DOHH2 (cell line): ENCODE data around the gene RAET1G.
A peak's percentile ranks its signal among the peaks of the same experiment; 100 is the strongest.

Source experiments
- H3F3A ChIP-seq: fragments of 200-600 bp; sonication (generic), shearing (Covaris generic); 2 replicates; pipeline ENCODE4 v1.6.0; 2016; ENCODE audit warnings: antibody characterized with exemption, mild to moderate bottlenecking; ENCODE audit not compliant: control insufficient read depth, insufficient read depth
- H3K27ac ChIP-seq: fragments of 200-600 bp; sonication (generic); 2 replicates; pipeline ENCODE4 v1.5.1; 2014; ENCODE audit warnings: low read depth, mild to moderate bottlenecking, low read length, moderate library complexity
- H3K27me3 ChIP-seq: fragments of 200-600 bp; sonication (generic); 2 replicates; pipeline ENCODE4 v1.6.1; 2014; ENCODE audit warnings: mild to moderate bottlenecking, low read length, mixed read lengths; ENCODE audit not compliant: control insufficient read depth
- H3K36me3 ChIP-seq: fragments of 200-600 bp; sonication (generic); 2 replicates; pipeline ENCODE4 v1.6.1; 2014; ENCODE audit warnings: mild to moderate bottlenecking, low read length, moderate library complexity, mixed read lengths; ENCODE audit not compliant: control insufficient read depth
- H3K4me1 ChIP-seq: fragments of 200-600 bp; sonication (generic); 2 replicates; pipeline ENCODE4 v1.6.1; 2014; ENCODE audit warnings: mild to moderate bottlenecking, low read length, mixed read lengths; ENCODE audit not compliant: control insufficient read depth
- H3K4me2 ChIP-seq: fragments of 200-600 bp; sonication (generic); 2 replicates; pipeline ENCODE4 v1.6.0; 2014; ENCODE audit warnings: mild to moderate bottlenecking, low read length, moderate library complexity
- H3K4me3 ChIP-seq: fragments of 200-600 bp; sonication (generic); 2 replicates; pipeline ENCODE4 v1.5.1; 2014; ENCODE audit warnings: mild to moderate bottlenecking, low read length, mixed read lengths
- H3K79me2 ChIP-seq: fragments of 200-600 bp; sonication (generic); 2 replicates; pipeline ENCODE4 v1.6.1; 2014; ENCODE audit warnings: mild to moderate bottlenecking, low read length, mixed read lengths; ENCODE audit not compliant: control insufficient read depth
- H3K9me2 ChIP-seq: fragments of 200-600 bp; sonication (generic); replicated peaks from 2 replicates; pipeline ENCODE4 v1.6.1; 2014; ENCODE audit warnings: mild to moderate bottlenecking, low read length, mixed read lengths; ENCODE audit not compliant: control insufficient read depth
- H3K9me3 ChIP-seq: fragments of 200-600 bp; sonication (generic); 2 replicates; pipeline ENCODE4 v1.6.1; 2014; ENCODE audit warnings: antibody characterized with exemption, low read length, mixed read lengths; ENCODE audit not compliant: control insufficient read depth, insufficient read depth
- H4K20me1 ChIP-seq: fragments of 200-600 bp; sonication (generic); 2 replicates; pipeline ENCODE4 v1.6.0; 2014; ENCODE audit warnings: low read depth, mild to moderate bottlenecking, antibody characterized with exemption, low read length, moderate library complexity; ENCODE audit not compliant: control insufficient read depth, insufficient read depth
- CTCF ChIP-seq: fragments of 200-600 bp; sonication (generic); IDR thresholded peaks from one replicate; pipeline ENCODE4 v1.5.1; 2014; ENCODE audit warnings: antibody characterized with exemption, mild to moderate bottlenecking, low read depth, low read length; ENCODE audit not compliant: poor library complexity, severe bottlenecking
- EZH2phosphoT487 ChIP-seq: fragments of 200-600 bp; sonication (generic); IDR thresholded peaks from 2 replicates; pipeline ENCODE4 v1.6.1; 2017; ENCODE audit warnings: borderline replicate concordance, mild to moderate bottlenecking, antibody characterized with exemption, low read length, moderate library complexity, mixed read lengths

RAET1G gene

GRCh38 chr6:149964308-149965193, 41.6 kb upstream of the RAET1G start:
- Histone ChIP-seq H3F3A (no peaks in the 10 kb centered on the region), H3K9me2 (no peaks in the 10 kb centered on the region), H3K9me3 (peaks cover 5% of the 10 kb centered on the region; the same call in 1 of the 2 replicates), H3K27me3 (peaks cover 1% of the 10 kb centered on the region), H3K4me3 (peak overlapping the region; percentile 61), H3K27ac (no peak overlapping the region), H4K20me1 (no peaks in the 10 kb centered on the region), H3K79me2 (no peaks in the 10 kb centered on the region), H3K4me1 (0 out of 2 replicates have a peak, but pooled peaks cover 4% of the 10 kb centered on the region), H3K4me2 (peak overlapping the region; percentile 52; the same call in 1 of the 2 replicates), H3K36me3 (no peaks in the 10 kb centered on the region)
- no peak for TF ChIP-seq EZH2phosphoT487
- TF ChIP-seq CTCF = no peak

GRCh38 chr6:149963462-149964307, 40.8 kb upstream of the RAET1G start, which contains the start of gene ULBP1:
Gene ULBP1 (plus strand): TSS chr6:149963943. CDS start chr6:149964050, 107 bp downstream.
- Histone ChIP-seq H3K4me2 (peak within 1 kb of the TSS; percentile 52), H3K27ac (no peak within 1 kb of the TSS)

GRCh38 chr6:149963212-149963461, 40.2 kb upstream of the RAET1G start:
- no peaks in the 10 kb centered on the region for H3K79me2 ChIP-seq
- peak overlapping the region; percentile 61 for H3K4me3 ChIP-seq
- H3K27ac ChIP-seq = no peak overlapping the region
- H3K4me2 ChIP-seq = peak overlapping the region; percentile 52
- no peaks in the 10 kb centered on the region for H4K20me1 ChIP-seq
- no peaks in the 10 kb centered on the region for H3K36me3 ChIP-seq
- H3K27me3 ChIP-seq = peaks cover 7% of the 10 kb centered on the region
- no peaks in the 10 kb centered on the region for H3F3A ChIP-seq
- H3K9me2 ChIP-seq = no peaks in the 10 kb centered on the region
- peaks cover 5% of the 10 kb centered on the region; the same call in 1 of the 2 replicates for H3K9me3 ChIP-seq
- 0 out of 2 replicates have a peak, but pooled peaks cover 4% of the 10 kb centered on the region for H3K4me1 ChIP-seq
- TF ChIP-seq CTCF = no peak

More at GRCh38 chr6:149963462-149964307, 40.8 kb upstream of the RAET1G start, which contains the start of gene ULBP1:
- Histone ChIP-seq H3K9me2 (no peaks in the 10 kb centered on the region), H4K20me1 (no peaks in the 10 kb centered on the region), H3K27me3 (peaks cover 7% of the 10 kb centered on the region), H3K4me3 (peak within 1 kb of the TSS; percentile 61), H3K36me3 (no peaks in the 10 kb centered on the region), H3K9me3 (peaks cover 5% of the 10 kb centered on the region; the same call in 1 of the 2 replicates), H3F3A (no peaks in the 10 kb centered on the region), H3K4me1 (0 out of 2 replicates have a peak, but pooled peaks cover 4% of the 10 kb centered on the region), H3K79me2 (no peaks in the 10 kb centered on the region)
- TF ChIP-seq EZH2phosphoT487 = no peak
- no peak for TF ChIP-seq CTCF
